PC-9 (cell line): ENCODE data around the gene LIF.

ENCODE experiments used
- EZH2 ChIP-seq: fragments of 200-600 bp; sonication (generic); IDR thresholded peaks from 2 replicates; pipeline ENCODE4 v1.8.0; 2017; ENCODE audit warnings: antibody characterized with exemption, low read depth
- TF ChIP-seq, protein P1 (sequence below): fragments of 200-600 bp; sonication (generic); conservative IDR thresholded peaks from 2 replicates; pipeline ENCODE4 v1.6.1; 2017; ENCODE audit warnings: mixed run types, antibody characterized with exemption, mild to moderate bottlenecking, moderate library complexity

DNA sequence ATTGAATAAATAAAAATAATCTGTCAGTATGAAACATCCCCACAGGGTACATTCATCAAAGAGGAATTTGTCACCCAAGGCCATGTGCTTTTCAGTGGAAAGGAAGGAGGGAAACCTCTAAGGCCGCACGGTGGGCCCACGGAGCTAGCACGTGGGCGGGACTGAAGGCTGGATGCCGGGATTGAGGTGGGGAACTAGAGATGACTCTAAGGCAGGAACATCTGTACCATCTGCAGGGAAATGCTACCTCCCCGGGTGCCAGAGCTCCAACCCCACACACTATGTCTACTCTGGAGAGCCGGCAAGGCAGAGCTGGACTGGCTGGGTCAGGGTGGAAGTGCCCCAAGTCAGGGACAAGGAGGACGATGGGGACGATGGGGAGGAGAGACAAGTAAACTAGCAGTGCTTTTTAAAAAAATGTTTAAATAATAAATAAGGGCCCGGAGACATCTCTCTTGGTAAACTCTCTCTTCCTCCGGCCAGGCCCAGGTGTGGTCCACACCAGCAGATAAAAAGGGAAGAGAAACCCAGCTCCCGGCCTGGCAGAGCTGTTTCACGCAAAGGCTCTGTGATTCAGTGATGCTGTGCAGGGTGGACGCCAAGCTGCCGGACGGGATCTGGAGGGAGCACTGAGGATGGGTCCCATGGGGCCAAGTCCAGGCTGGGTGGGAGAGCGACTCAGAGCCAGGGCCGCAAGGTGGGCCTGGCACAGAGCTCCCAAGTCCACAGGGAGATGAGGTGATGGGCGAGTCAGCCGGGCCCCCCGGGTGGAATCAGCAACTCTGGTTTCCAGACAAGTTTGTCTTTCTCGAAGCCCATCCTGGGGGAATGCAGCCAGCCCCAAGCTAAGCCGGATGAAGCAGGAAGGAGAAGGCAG lies 5.8 kb downstream of the LIF start:
- no peak for TF ChIP-seq EZH2
- TF ChIP-seq, protein P1, sequence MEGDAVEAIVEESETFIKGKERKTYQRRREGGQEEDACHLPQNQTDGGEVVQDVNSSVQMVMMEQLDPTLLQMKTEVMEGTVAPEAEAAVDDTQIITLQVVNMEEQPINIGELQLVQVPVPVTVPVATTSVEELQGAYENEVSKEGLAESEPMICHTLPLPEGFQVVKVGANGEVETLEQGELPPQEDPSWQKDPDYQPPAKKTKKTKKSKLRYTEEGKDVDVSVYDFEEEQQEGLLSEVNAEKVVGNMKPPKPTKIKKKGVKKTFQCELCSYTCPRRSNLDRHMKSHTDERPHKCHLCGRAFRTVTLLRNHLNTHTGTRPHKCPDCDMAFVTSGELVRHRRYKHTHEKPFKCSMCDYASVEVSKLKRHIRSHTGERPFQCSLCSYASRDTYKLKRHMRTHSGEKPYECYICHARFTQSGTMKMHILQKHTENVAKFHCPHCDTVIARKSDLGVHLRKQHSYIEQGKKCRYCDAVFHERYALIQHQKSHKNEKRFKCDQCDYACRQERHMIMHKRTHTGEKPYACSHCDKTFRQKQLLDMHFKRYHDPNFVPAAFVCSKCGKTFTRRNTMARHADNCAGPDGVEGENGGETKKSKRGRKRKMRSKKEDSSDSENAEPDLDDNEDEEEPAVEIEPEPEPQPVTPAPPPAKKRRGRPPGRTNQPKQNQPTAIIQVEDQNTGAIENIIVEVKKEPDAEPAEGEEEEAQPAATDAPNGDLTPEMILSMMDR: no peak
